ENCODE results near the gene SIGLEC10.
"Not testable (repeated sequence)": the region's sequence is repeated elsewhere in the genome, so short reads cannot be mapped to it uniquely, and the experiment has no call there.

SIGLEC10 gene

GRCh38 chr19:51440052-51440451, 22.6 kb upstream of the SIGLEC10 start:
- no peak for DNase-seq (ENCODE audit: low spot score)

GRCh38 chr19:51439021-51439465, 21.6 kb upstream of the SIGLEC10 start:
- DNase-seq (ENCODE audit: low spot score) = peak; percentile 56

- DNase-seq (ENCODE audit: low spot score) = no peak
Observed at GRCh38 chr19:51434456-51434855, 17.0 kb upstream of the SIGLEC10 start.

GRCh38 chr19:51433043-51433442, 15.6 kb upstream of the SIGLEC10 start:
- DNase-seq (ENCODE audit: low spot score) = no peak

- no peak for DNase-seq (ENCODE audit: low spot score)
Observed at GRCh38 chr19:51431124-51431523, 13.7 kb upstream of the SIGLEC10 start.

- DNase-seq (ENCODE audit: low spot score) = no peak
Observed at GRCh38 chr19:51430221-51430620, 12.8 kb upstream of the SIGLEC10 start.

GRCh38 chr19:51427201-51427600, 9.8 kb upstream of the SIGLEC10 start:
- no peak for DNase-seq (ENCODE audit: low spot score)

- DNase-seq (ENCODE audit: low spot score) = peak; percentile 96
Observed at GRCh38 chr19:51422053-51422448, 4.6 kb upstream of the SIGLEC10 start.

- DNase-seq (ENCODE audit: low spot score) = peak; percentile 34
Observed at GRCh38 chr19:51421229-51422052, 4.0 kb upstream of the SIGLEC10 start.

- DNase-seq (ENCODE audit: low spot score) = not testable (repeated sequence)
Observed at GRCh38 chr19:51420511-51420910, 3.1 kb upstream of the SIGLEC10 start.

GRCh38 chr19:51418707-51419106, 1.3 kb upstream of the SIGLEC10 start:
- DNase-seq (ENCODE audit: low spot score) = no peak

- DNase-seq (ENCODE audit: low spot score) = no peak
Observed at GRCh38 chr19:51417810-51418157, 342 bp upstream of the SIGLEC10 start.

- not testable (repeated sequence) for DNase-seq (ENCODE audit: low spot score)
Observed at GRCh38 chr19:51416422-51416821, 1.0 kb downstream of the SIGLEC10 start.

GRCh38 chr19:51415187-51415586, 2.3 kb downstream of the SIGLEC10 start:
- no peak for DNase-seq (ENCODE audit: low spot score)

- no peak for DNase-seq (ENCODE audit: low spot score)
Observed at GRCh38 chr19:51410950-51411748, 6.3 kb downstream of the SIGLEC10 start.

GRCh38 chr19:51407511-51408131, 9.8 kb downstream of the SIGLEC10 start:
- DNase-seq (ENCODE audit: low spot score) = peak; percentile 51

- DNase-seq (ENCODE audit: low spot score) = no peak
Observed at GRCh38 chr19:51402117-51402516, 15.3 kb downstream of the SIGLEC10 start.

- not testable (repeated sequence) for DNase-seq (ENCODE audit: low spot score)
Observed at GRCh38 chr19:51399936-51400335, 17.5 kb downstream of the SIGLEC10 start.

GRCh38 chr19:51399231-51399630, 18.2 kb downstream of the SIGLEC10 start:
- DNase-seq (ENCODE audit: low spot score) = no peak

GRCh38 chr19:51398096-51398704, 19.2 kb downstream of the SIGLEC10 start:
- peak; percentile 51 for DNase-seq (ENCODE audit: low spot score)

- not testable (repeated sequence) for DNase-seq (ENCODE audit: low spot score)
Observed at GRCh38 chr19:51397453-51397852, 20.0 kb downstream of the SIGLEC10 start.

- no peak for DNase-seq (ENCODE audit: low spot score)
Observed at GRCh38 chr19:51396175-51396574, 21.3 kb downstream of the SIGLEC10 start.
